SK-N-SH (cell line): ENCODE results near the gene RPL10. TPM values are rescaled to one million over a fixed set of nuclear protein-coding genes. Genes with fewer than 3 reads are reported as not detected.
"Not testable (repeated sequence)": the region's sequence is repeated elsewhere in the genome, so short reads cannot be mapped to it uniquely, and the experiment has no call there.

ENCODE experiments used
- CTCF ChIA-PET: fragments of 300-600, 350-600 bp; formaldehyde crosslinking; extraction: SDS; loops from one replicate; lab custom pipeline; 2021; lab: Yijun Ruan, JAX
- POLR2A ChIA-PET: fragments of 350-600 bp; sonication (Branson Sonifier 250); formaldehyde crosslinking; extraction: SDS; loops from one replicate; lab custom pipeline; 2020; ENCODE audit warnings: antibody characterized with exemption, inconsistent platforms; lab: Yijun Ruan, JAX
- DNase-seq: peaks from one replicate; pipeline ENCODE4 v3.0.0; 2012
- H2AFZ ChIP-seq: fragments of 200-600 bp; sonication (generic); 2 replicates; pipeline ENCODE4 v1.8.1; 2016; ENCODE audit warnings: antibody characterized with exemption, mild to moderate bottlenecking, low read depth
- H3F3A ChIP-seq: fragments of 200-600 bp; sonication (generic); replicated peaks from 2 replicates; pipeline ENCODE3; 2016; ENCODE audit warnings: antibody characterized with exemption, mild to moderate bottlenecking; ENCODE audit not compliant: insufficient read depth
- H3K27ac ChIP-seq, 2 experiments: fragments of 200-500 bp in 1 of 2; fragments of 200-600 bp in 1 of 2; sonication (Bioruptor generic) in 1 of 2; sonication (generic), shearing (Covaris generic) in 1 of 2; 2 replicates each; pipeline versions ENCODE4 v1.5.1 to v1.6.1; 2014 to 2016; ENCODE audit warnings: low read depth in 2 of 2, inconsistent platforms in 1 of 2, low read length in 1 of 2, mild to moderate bottlenecking in 1 of 2, mixed read lengths in 1 of 2
- H3K27me3 ChIP-seq: fragments of 200-600 bp; sonication (generic), shearing (Covaris generic); 2 replicates; pipeline ENCODE4 v1.6.1; 2016; ENCODE audit warnings: mixed run types; ENCODE audit not compliant: insufficient read depth
- H3K36me3 ChIP-seq, 2 experiments: fragments of 200-500 bp in 1 of 2; fragments of 200-600 bp in 1 of 2; sonication (Bioruptor generic) in 1 of 2; sonication (generic) in 1 of 2; replicated peaks in 1 of 2; 2 replicates each; pipeline versions ENCODE3 to v1.5.1; 2014 to 2016; ENCODE audit warnings: low read length in 1 of 2, mild to moderate bottlenecking in 1 of 2; ENCODE audit not compliant: insufficient read depth in 2 of 2, control insufficient read depth in 1 of 2
- H3K4me1 ChIP-seq, 2 experiments: fragments of 200-500 bp in 1 of 2; fragments of 200-600 bp in 1 of 2; sonication (Bioruptor generic) in 1 of 2; sonication (generic), shearing (Covaris generic) in 1 of 2; 2 replicates each; pipeline versions ENCODE4 v1.5.1 to v1.6.1; 2014 to 2016; ENCODE audit warnings: low read depth in 1 of 2, low read length in 1 of 2, mixed run types in 1 of 2; ENCODE audit not compliant: insufficient read depth in 2 of 2, control insufficient read depth in 1 of 2
- H3K4me2 ChIP-seq: fragments of 200-600 bp; sonication (generic), shearing (Covaris generic); 2 replicates; pipeline ENCODE4 v1.6.1; 2017; ENCODE audit warnings: mixed run types
- H3K4me3 ChIP-seq, 2 experiments: fragments of 200-500 bp in 1 of 2; fragments of 200-600 bp in 1 of 2; sonication (Bioruptor generic) in 1 of 2; sonication (generic), shearing (Covaris generic) in 1 of 2; 2 replicates each; pipeline versions ENCODE4 v1.5.1 to v1.8.1; 2014 to 2016; ENCODE audit warnings: low read depth in 2 of 2, inconsistent platforms in 1 of 2, low read length in 1 of 2, mild to moderate bottlenecking in 1 of 2, mixed read lengths in 1 of 2, moderate library complexity in 1 of 2
- H3K79me2 ChIP-seq: fragments of 200-600 bp; sonication (generic); 2 replicates; pipeline ENCODE4 v1.8.1; 2017; ENCODE audit warnings: mild to moderate bottlenecking; ENCODE audit not compliant: insufficient read depth
- H3K9ac ChIP-seq: fragments of 200-600 bp; sonication (generic); 2 replicates; pipeline ENCODE4 v1.6.1; 2017; ENCODE audit warnings: mixed run types
- H3K9me2 ChIP-seq: fragments of 200-600 bp; sonication (generic); 2 replicates; pipeline ENCODE4 v1.6.1; 2017; ENCODE audit warnings: mixed run types
- H3K9me3 ChIP-seq: fragments of 200-600 bp; sonication (generic); 2 replicates; pipeline ENCODE4 v1.6.1; 2017; ENCODE audit warnings: mixed run types, mild to moderate bottlenecking, moderate library complexity
- H4K20me1 ChIP-seq: fragments of 200-600 bp; sonication (generic); 2 replicates; pipeline ENCODE4 v1.6.1; 2017; ENCODE audit warnings: mild to moderate bottlenecking, mixed run types; ENCODE audit not compliant: insufficient read depth
- CTCF ChIP-seq: fragments of 200-600 bp; sonication (generic); IDR thresholded peaks from 2 replicates; pipeline ENCODE4 v1.6.1; 2017; ENCODE audit warnings: antibody characterized with exemption, mild to moderate bottlenecking, moderate library complexity
- EP300 ChIP-seq, 2 experiments: IDR thresholded peaks; 2 replicates each; pipeline versions ENCODE4 v1.4.0 to v1.6.1; 2012; ENCODE audit warnings: borderline replicate concordance in 1 of 2, low read depth in 1 of 2, low read length in 1 of 2
- EZH2phosphoT487 ChIP-seq: fragments of 200-600 bp; sonication (generic); IDR thresholded peaks from 2 replicates; pipeline ENCODE4 v1.6.1; 2017; ENCODE audit warnings: low read depth, mixed run types, mild to moderate bottlenecking, antibody characterized with exemption, moderate library complexity, borderline replicate concordance
- NFIC ChIP-seq: IDR thresholded peaks from 2 replicates; pipeline ENCODE4 v1.4.0; 2012; ENCODE audit warnings: borderline replicate concordance
- NRF1 ChIP-seq: IDR thresholded peaks from 2 replicates; pipeline ENCODE4 v1.6.1; 2012; ENCODE audit warnings: low read depth, mild to moderate bottlenecking, low read length
- PBX3 ChIP-seq: IDR thresholded peaks from 2 replicates; pipeline ENCODE4; 2012
- RAD21 ChIP-seq: IDR thresholded peaks from 2 replicates; pipeline ENCODE4 v1.6.1; 2012; ENCODE audit warnings: mild to moderate bottlenecking, low read length
- RFX5 ChIP-seq: IDR thresholded peaks from 2 replicates; pipeline ENCODE4 v1.6.1; 2012; ENCODE audit warnings: mild to moderate bottlenecking, improper control_type of control experiment, low read length
- SIN3A ChIP-seq: IDR thresholded peaks from 2 replicates; pipeline ENCODE4 v1.6.1; 2012; ENCODE audit warnings: low read depth, mild to moderate bottlenecking, low read length, moderate library complexity, borderline replicate concordance
- TCF12 ChIP-seq: IDR thresholded peaks from 2 replicates; pipeline ENCODE4 v1.4.0; 2012
- TEAD4 ChIP-seq: IDR thresholded peaks from 2 replicates; pipeline ENCODE4 v1.4.0; 2012; ENCODE audit warnings: mild to moderate bottlenecking, borderline replicate concordance; ENCODE audit not compliant: insufficient read depth
- WGBS: methylation state at CpG from one replicate; pipeline ENCODE4 v1.1.6; 2017; ENCODE audit warnings: low lambda C conversion rate; 5-methylcytosine and 5-hydroxymethylcytosine counted together
- polyA plus RNA-seq, 3 experiments: library from polyadenylated mRNA; depleted of rRNA; stranded (reverse); fragments of >200 nt; gene quantifications; 2 replicates each; pipeline ENCODE4 v1.2.3, GENCODE V29; 2012
- TF ChIP-seq, protein P1 (sequence below): IDR thresholded peaks from 2 replicates; pipeline ENCODE4 v1.6.1; 2012; ENCODE audit warnings: mild to moderate bottlenecking, low read depth, low read length, moderate library complexity
- TF ChIP-seq, protein P2 (sequence below): IDR thresholded peaks from 2 replicates; pipeline ENCODE4 v1.4.0; 2012; ENCODE audit warnings: low read depth, borderline replicate concordance

The RPL10 gene
- polyA plus RNA-seq, 1 of the 3 experiments (the other 2 are of a cell fraction) = 4,562 TPM

- WGBS = 65% methylated on average over 17 of the region's 17 CpGs
- Histone ChIP-seq H3F3A (peaks cover 29% of the 10 kb centered on the region), H3K79me2 (peaks cover 22% of the 10 kb centered on the region), H4K20me1 (peaks cover 26% of the 10 kb centered on the region), H3K36me3 (peaks cover 16 to 18% of the 10 kb centered on the region in 2 experiments)
- H3K4me3 ChIP-seq, H3K4me1 ChIP-seq, H3K9ac ChIP-seq, DNase-seq, CTCF ChIA-PET, H3K4me2 ChIP-seq, H2AFZ ChIP-seq, H3K9me3 ChIP-seq, H3K9me2 ChIP-seq, H3K27me3 ChIP-seq, H3K27ac ChIP-seq: not testable (repeated sequence)
- POLR2A ChIA-PET = interaction anchor here (0.7 kb wide), 1 partner anchor 469 kb away, joined by 3 read pairs; no protein-coding TSS in a partner anchor
Observed at GRCh38 chrX:154396363-154396762, 1.8 kb upstream of the RPL10 start.

DNA sequence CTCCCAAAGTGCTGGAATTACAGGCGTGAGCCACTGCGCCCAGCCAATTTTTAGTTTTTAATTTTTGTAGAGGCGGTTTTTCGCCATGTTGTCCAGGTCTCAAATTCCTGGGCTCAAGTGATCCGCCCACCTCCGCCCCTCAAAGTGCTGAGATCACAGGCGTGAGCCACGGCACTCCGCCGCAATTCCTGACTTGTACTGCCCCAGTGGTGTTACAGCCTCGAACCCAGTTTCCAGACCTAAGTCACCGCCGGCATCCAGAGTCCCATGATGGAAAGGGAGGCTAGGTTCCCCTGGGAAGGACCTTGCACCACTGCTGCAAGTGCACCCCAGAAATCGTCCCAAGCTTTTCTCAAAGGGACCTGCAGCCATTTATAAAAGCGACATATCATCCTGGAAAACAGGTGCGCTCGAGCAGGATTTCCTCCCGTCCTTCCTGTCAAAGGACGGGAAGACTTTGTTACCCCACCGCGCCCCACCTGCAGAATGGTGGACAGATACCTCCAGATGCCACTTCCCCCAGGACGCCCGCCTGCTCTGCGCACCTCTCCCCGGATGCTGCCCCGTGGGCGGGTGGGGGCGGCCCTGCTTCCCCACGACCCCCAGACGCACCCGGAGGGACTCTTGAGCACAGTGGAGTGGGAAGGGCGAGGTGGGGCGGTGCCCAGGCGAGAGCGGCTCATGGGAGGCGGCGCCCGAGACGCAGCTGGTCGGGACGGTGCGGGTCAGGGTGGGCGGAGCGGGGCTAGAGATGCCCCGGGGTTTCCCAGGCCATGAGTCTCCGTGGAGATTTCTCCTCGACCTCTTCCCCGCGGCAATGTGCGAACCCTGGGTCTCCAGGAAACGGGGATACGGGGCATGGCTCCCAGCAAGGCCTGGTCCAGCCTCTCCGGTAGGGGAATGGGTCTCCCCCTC is 947 bp upstream of the RPL10 start:
- Histone ChIP-seq H3K9ac (peak overlapping the region; percentile 100), H2AFZ (0 out of 2 replicates have a peak overlapping the region, but pooled peaks have one; percentile 46), H3K36me3 (peaks cover 16 to 18% of the 10 kb centered on the region in 2 experiments), H3K9me3 (no peaks in the 10 kb centered on the region), H3K4me2 (peak overlapping the region; percentile 79), H3K4me3 (peak overlapping the region; percentile 46 to 81), H3K27me3 (no peaks in the 10 kb centered on the region), H3K9me2 (no peaks in the 10 kb centered on the region), H3F3A (peaks cover 38% of the 10 kb centered on the region), H3K27ac (peak overlapping the region; percentile 96 to 97), H3K79me2 (peaks cover 22% of the 10 kb centered on the region), H4K20me1 (peaks cover 33% of the 10 kb centered on the region), H3K4me1 (peaks cover 0 to 6% of the 10 kb centered on the region in 2 experiments; a peak in 1 of 4 replicates)
- ChIA-PET CTCF (interaction anchor here (1.4 to 2.5 kb wide), 2 partner anchors 41 to 145 kb away, joined by 3 to 7 read pairs; no protein-coding TSS in a partner anchor), POLR2A (interaction anchor here (0.6 to 2.5 kb wide), 16 partner anchors 10 to 135 kb away, joined by 3 to 9 read pairs (median 5); partner anchors contain the start of genes ATP6AP1, FAM50A, FLNA and LAGE3)
- peak; percentile 79 for DNase-seq
- TF ChIP-seq EZH2phosphoT487 = no peak
- TF ChIP-seq PBX3 = no peak
- no peak for TF ChIP-seq RAD21
- TF ChIP-seq, protein P1, sequence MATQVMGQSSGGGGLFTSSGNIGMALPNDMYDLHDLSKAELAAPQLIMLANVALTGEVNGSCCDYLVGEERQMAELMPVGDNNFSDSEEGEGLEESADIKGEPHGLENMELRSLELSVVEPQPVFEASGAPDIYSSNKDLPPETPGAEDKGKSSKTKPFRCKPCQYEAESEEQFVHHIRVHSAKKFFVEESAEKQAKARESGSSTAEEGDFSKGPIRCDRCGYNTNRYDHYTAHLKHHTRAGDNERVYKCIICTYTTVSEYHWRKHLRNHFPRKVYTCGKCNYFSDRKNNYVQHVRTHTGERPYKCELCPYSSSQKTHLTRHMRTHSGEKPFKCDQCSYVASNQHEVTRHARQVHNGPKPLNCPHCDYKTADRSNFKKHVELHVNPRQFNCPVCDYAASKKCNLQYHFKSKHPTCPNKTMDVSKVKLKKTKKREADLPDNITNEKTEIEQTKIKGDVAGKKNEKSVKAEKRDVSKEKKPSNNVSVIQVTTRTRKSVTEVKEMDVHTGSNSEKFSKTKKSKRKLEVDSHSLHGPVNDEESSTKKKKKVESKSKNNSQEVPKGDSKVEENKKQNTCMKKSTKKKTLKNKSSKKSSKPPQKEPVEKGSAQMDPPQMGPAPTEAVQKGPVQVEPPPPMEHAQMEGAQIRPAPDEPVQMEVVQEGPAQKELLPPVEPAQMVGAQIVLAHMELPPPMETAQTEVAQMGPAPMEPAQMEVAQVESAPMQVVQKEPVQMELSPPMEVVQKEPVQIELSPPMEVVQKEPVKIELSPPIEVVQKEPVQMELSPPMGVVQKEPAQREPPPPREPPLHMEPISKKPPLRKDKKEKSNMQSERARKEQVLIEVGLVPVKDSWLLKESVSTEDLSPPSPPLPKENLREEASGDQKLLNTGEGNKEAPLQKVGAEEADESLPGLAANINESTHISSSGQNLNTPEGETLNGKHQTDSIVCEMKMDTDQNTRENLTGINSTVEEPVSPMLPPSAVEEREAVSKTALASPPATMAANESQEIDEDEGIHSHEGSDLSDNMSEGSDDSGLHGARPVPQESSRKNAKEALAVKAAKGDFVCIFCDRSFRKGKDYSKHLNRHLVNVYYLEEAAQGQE = no peak
- no peak for TF ChIP-seq NRF1
- TF ChIP-seq TEAD4 = no peak
- TF ChIP-seq, protein P2, sequence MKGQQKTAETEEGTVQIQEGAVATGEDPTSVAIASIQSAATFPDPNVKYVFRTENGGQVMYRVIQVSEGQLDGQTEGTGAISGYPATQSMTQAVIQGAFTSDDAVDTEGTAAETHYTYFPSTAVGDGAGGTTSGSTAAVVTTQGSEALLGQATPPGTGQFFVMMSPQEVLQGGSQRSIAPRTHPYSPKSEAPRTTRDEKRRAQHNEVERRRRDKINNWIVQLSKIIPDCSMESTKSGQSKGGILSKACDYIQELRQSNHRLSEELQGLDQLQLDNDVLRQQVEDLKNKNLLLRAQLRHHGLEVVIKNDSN = no peak
- TF ChIP-seq TCF12 = no peak
- no peak for TF ChIP-seq CTCF
- TF ChIP-seq RFX5 = no peak
- TF ChIP-seq EP300 (IDR thresholded peaks at IDR 0.05; ENCODE audit: borderline replicate concordance in 1 of 2, low read depth in 1 of 2, low read length in 1 of 2) = no peak
- TF ChIP-seq SIN3A = no peak
- no peak for TF ChIP-seq NFIC
- WGBS = 35% methylated on average over 27 of the region's 53 CpGs
